ENCODE data around the gene SLMAP.

Gene SLMAP

GRCh38 chr3:57929988-57930387 lies 173.9 kb downstream of the SLMAP start:
- in situ Hi-C loops (cut with MboI; ENCODE audit: low sequenced_read_pairs), result no loop called here

GRCh38 chr3:57933602-57934001 lies 177.5 kb downstream of the SLMAP start:
- in situ Hi-C loops (cut with MboI; ENCODE audit: low sequenced_read_pairs), result no loop called here

GRCh38 chr3:57934373-57934772 lies 178.3 kb downstream of the SLMAP start:
- in situ Hi-C loops (cut with MboI; ENCODE audit: low sequenced_read_pairs), result no loop called here

DNA sequence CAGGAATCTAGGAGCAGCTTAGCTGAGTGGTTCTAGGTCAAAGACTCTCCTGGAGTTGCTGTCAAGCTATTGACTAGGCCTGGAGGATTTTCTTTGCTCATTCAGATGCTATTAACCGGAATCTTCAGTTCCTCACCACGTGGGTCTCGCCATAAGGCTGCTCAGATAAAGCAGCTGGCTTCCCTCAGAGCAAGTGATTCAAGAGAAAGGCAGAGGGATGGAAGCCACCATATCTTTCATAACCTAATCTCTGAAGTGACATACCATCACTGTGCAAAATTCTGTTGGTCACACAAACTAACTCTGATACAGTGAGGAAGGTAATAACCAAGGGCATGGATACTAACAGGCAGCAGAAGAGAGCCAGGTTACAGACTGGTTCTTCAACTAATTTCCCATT lies 179.4 kb downstream of the SLMAP start:
- in situ Hi-C loops (cut with MboI; ENCODE audit: low sequenced_read_pairs), result no loop called here

DNA sequence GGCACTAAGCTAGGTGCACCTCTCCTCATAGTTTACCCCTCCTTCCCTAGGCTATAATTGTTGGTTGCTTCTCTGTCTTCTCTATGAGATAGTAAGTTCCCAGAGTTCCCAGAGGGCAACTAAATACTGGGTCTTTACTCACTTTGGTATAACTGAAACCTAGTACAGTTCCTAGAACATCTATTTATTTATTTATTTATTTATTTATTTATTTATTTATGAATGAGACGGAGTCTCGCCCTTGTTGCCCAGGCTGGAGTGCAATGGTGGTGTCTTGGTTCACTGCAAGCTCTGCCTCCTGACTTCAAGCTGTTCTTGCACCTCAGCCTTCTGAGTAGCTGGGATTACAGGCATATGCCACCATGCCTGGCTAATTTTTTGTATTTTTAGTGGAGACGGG lies 181.0 kb downstream of the SLMAP start:
- in situ Hi-C loops (cut with MboI; ENCODE audit: low sequenced_read_pairs), result no loop called here

GRCh38 chr3:57939775-57940174 lies 183.7 kb downstream of the SLMAP start:
- in situ Hi-C loops (cut with MboI; ENCODE audit: low sequenced_read_pairs), result no loop called here

GRCh38 chr3:57942388-57942787 lies 186.3 kb downstream of the SLMAP start:
- in situ Hi-C loops (cut with MboI; ENCODE audit: low sequenced_read_pairs), result no loop called here

DNA sequence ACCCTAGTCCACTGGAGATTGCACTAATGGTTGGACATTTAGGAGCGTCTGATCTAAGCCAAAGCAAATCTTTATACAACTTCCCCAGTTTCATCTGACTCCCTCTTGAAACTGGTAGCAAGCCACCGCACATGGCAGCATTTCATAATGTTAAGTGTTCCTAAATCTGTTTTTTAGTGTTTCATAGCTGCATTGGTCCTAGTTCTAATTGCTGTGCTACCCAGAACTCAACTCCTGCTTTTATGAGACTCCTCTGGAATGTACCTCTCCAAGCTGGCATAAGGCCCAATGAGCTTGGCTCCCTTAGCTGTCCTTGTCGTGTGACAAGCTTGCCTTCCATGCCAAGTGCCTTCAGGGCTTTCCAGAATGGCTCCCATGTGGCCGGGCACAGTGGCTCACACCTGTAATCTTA lies 186.8 kb downstream of the SLMAP start:
- in situ Hi-C loops (cut with MboI; ENCODE audit: low sequenced_read_pairs), result no loop called here

- in situ Hi-C loops (cut with MboI; ENCODE audit: low sequenced_read_pairs), result no loop called here
These were observed 187.7 kb downstream of the SLMAP start for GRCh38 chr3:57943525-57944495.

GRCh38 chr3:57946970-57947381 lies 190.9 kb downstream of the SLMAP start:
- in situ Hi-C loops (cut with MboI; ENCODE audit: low sequenced_read_pairs), result no loop called here

DNA sequence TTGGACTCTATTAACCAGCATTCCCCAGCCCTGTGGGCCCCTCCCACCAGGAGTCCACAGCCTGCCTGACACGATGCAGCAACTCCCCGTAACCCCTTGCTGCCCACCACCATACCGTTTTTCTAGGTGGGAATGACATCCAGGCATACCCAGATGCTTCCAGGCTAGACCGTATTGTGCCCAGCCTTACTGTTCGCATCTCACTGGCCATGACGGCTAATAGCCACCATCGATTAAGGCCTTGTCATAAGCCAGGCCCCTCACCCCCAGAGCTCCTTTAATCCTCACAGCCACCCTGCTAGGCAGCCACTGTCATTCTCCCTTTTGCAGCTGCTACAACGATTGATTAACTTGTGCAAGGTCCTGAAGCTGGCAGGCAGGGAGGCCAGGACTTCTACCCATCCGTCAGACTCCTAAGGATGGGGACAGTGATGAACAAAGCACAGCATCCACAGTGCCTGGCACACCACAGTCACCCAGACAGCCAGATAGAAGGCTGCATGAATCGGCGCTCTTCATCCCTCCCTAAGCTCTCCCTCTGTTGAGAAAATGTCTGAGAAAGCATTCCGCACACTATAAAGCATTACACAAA lies 192.1 kb downstream of the SLMAP start:
- in situ Hi-C loops (cut with MboI; ENCODE audit: low sequenced_read_pairs), result no loop called here

DNA sequence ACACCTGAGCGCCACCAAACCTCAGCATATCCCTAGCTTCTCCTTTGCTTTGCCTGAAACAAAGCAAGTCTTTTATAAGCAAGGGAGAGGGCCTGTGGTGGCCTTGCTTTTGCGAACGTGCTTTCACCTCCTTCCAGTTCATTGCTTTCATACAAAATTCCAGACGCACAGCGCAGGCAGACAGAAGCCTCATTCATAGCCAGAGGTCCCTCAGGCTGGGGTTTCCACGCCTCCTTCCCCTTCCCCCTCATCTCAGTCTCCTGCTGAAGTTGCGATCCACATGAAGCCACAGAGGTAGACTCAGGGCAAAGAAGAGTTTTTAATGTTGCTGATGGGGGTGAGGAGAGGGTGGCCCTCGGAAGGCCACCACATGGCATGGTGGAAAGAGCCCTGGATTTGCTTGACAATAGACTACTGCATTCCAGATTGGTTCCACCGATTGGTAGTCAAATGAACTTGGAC lies 192.7 kb downstream of the SLMAP start:
- in situ Hi-C loops (cut with MboI; ENCODE audit: low sequenced_read_pairs), result no loop called here

DNA sequence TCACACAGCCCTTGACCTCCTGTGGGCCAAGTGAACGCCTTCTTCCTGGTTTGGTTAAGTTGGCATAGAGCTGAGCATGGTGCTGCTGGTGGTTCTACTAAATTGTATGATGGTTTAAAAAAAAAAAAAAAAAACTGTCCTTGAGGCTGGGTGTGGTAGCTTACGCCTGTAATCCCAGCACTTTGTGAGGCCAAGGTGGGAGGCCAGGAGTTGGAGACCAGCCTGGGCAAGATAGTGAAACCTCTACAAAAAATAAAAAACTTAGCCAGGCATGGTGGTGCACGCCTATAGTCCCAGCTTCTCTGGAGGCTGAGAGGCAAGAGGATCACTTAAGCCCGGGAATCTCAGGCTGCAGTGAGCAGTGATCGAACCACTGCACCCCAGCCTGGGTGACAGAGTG lies 193.2 kb downstream of the SLMAP start:
- in situ Hi-C loops (cut with MboI; ENCODE audit: low sequenced_read_pairs), result no loop called here

GRCh38 chr3:57949785-57950615 lies 193.9 kb downstream of the SLMAP start:
- in situ Hi-C loops (cut with MboI; ENCODE audit: low sequenced_read_pairs), result no loop called here

- in situ Hi-C loops (cut with MboI; ENCODE audit: low sequenced_read_pairs), result no loop called here
These were observed 195.2 kb downstream of the SLMAP start for GRCh38 chr3:57951066-57951882.

- in situ Hi-C loops (cut with MboI; ENCODE audit: low sequenced_read_pairs), result no loop called here
These were observed 196.1 kb downstream of the SLMAP start for GRCh38 chr3:57952208-57952631.

- in situ Hi-C loops (cut with MboI; ENCODE audit: low sequenced_read_pairs), result no loop called here
These were observed 196.5 kb downstream of the SLMAP start for GRCh38 chr3:57952651-57953050.

DNA sequence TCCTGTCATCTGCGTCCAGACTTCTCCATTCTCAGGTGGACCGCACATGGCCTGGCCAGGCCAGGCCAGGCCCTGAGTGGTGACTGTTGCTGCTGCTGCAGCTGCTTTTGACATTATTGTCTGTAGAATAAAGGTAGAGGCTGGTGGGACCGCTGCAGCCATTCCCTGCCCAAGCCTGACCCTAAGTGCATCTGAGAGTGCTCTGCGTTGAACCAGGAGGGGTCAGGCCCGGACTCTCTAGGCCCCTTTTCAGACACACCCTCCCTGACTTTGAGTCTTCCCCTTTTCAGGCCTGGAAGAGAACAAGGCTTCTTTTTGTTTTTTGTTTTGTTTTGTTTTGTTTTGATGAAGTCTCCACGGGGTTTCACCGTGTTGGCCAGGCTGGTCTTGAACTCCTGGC lies 197.5 kb downstream of the SLMAP start:
- in situ Hi-C loops (cut with MboI; ENCODE audit: low sequenced_read_pairs), result no loop called here

DNA sequence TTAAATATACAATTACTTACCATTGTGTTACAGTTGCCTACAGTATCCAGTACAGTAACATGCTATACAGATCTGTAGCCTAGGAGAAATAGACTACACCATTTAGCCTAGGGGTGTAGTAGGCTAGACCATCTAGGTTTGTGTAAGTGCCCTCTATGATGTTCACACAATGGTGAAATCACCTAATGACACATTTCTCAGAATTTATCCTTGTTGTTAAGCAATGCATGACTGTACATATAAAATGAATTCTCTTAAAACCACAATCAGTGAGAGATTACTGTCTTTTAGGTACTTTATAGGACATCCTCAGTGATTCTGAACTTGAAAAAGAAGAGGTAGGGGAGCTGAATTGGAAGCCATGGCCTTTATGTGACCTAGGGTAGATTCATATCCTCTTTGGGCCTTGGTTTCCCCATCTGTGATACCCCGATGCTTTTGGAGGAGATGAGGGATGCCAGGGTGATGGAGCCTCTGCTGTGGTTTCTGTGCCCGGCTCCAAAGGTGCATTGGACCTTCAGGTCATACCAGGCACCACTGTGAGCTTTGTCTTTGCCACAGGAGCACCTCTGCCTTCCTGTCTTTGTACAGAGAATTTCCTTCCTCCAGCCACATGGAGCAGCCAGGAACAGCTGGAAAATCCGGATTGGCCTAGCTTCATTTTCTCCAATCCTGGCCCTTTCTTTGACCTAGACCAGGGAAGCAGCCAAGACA lies 200.2 kb downstream of the SLMAP start:
- in situ Hi-C loops (cut with MboI; ENCODE audit: low sequenced_read_pairs), result no loop called here

GRCh38 chr3:57956833-57957174 lies 200.7 kb downstream of the SLMAP start:
- in situ Hi-C loops (cut with MboI; ENCODE audit: low sequenced_read_pairs), result no loop called here
